22Rv1 (cell line): ENCODE results near the gene MAP4.

ENCODE experiments used
- CTCF ChIP-seq: fragments of 450-650 bp; IDR thresholded peaks from 2 replicates; pipeline ENCODE4 v1.5.1; 2017; ENCODE audit warnings: mild to moderate bottlenecking
- ZFX ChIP-seq: fragments of 450-650 bp; IDR thresholded peaks from 2 replicates; pipeline ENCODE4 v1.6.1; 2017; ENCODE audit warnings: antibody characterized with exemption, borderline replicate concordance

- no peak for TF ChIP-seq CTCF
- TF ChIP-seq ZFX: no peak
These were observed 211.6 kb downstream of the MAP4 start for GRCh38 chr3:47804577-47804976.
